KOPT-K1 (cell line): Measurements from ENCODE around the gene KLHL17.

Source experiments
- H3K27ac ChIP-seq: fragments of 200-600 bp; sonication (generic); 2 replicates; pipeline ENCODE4 v1.5.1; 2016; ENCODE audit warnings: antibody characterized with exemption, mild to moderate bottlenecking, low read depth, low read length; ENCODE audit not compliant: poor library complexity, severe bottlenecking
- H3K36me3 ChIP-seq: fragments of 200-600 bp; sonication (generic); 2 replicates; pipeline ENCODE4 v1.5.1; 2017; ENCODE audit warnings: antibody characterized with exemption, mild to moderate bottlenecking, low read length, moderate library complexity; ENCODE audit not compliant: insufficient read depth
- H3K9me3 ChIP-seq: fragments of 200-600 bp; sonication (generic); 2 replicates; pipeline ENCODE4 v1.5.1; 2017; ENCODE audit warnings: antibody characterized with exemption, low read length, mild to moderate bottlenecking; ENCODE audit not compliant: insufficient read depth, poor library complexity, severe bottlenecking

The KLHL17 gene

DNA sequence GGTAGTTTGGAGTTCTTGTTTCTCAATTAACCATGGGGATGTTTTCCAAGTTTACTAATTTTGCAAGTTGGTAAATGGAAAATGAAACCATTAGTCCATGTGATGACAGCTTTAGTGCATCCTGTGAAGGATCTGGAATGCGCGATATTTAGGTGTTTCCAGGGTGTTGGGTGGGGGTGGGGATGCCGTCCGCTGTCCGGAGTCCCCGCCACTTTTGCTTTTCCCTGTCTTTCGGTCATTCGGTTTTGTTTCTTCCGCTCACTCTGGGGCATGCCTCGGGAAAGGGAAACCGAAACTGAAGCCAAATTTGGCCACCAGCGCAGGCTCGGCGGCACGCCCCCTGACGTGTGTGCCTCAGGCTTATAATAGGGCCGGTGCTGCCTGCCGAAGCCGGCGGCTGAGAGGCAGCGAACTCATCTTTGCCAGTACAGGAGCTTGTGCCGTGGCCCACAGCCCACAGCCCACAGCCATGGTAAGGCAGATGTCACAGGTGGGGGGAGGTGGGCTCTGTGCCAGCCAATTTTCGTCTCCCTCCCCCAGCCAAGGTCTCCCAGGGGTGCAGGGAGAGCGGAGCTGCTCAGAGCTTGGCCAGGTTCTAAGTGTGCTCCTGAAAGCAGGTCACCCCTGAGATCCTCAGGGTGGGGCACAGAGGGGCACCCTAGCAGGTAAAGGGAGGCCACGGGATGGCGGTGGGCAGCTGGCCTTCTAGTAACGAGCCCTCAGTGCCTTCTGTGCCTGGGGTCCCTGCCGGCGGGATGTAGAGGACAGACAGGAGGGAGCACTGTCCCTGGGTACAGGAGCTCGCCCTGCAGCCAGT, 52.9 kb downstream of the KLHL17 start, which contains the start of gene ISG15:
TSS of gene ISG15 (plus strand) at position 393 of the 817 bp plus-strand sequence. CDS start at position 470, 77 bp downstream.
- H3K36me3 ChIP-seq: no peaks in the 10 kb centered on the region
- H3K9me3 ChIP-seq: no peaks in the 10 kb centered on the region
- peak within 1 kb of the TSS; percentile 87 for H3K27ac ChIP-seq

DNA sequence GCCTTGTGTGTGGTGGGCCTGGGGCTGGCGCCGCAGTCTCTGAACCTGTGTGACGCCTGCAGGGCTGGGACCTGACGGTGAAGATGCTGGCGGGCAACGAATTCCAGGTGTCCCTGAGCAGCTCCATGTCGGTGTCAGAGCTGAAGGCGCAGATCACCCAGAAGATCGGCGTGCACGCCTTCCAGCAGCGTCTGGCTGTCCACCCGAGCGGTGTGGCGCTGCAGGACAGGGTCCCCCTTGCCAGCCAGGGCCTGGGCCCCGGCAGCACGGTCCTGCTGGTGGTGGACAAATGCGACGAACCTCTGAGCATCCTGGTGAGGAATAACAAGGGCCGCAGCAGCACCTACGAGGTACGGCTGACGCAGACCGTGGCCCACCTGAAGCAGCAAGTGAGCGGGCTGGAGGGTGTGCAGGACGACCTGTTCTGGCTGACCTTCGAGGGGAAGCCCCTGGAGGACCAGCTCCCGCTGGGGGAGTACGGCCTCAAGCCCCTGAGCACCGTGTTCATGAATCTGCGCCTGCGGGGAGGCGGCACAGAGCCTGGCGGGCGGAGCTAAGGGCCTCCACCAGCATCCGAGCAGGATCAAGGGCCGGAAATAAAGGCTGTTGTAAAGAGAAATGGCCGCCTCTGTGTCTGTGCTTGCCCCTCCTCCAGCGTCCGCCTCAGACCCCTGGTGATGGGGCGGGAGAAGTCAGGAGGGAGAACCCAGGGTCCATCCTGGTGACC, 53.7 kb downstream of the KLHL17 start:
- no peaks in the 10 kb centered on the region for H3K36me3 ChIP-seq
- H3K9me3 ChIP-seq: no peaks in the 10 kb centered on the region
- peak overlapping the region; percentile 87 for H3K27ac ChIP-seq

DNA sequence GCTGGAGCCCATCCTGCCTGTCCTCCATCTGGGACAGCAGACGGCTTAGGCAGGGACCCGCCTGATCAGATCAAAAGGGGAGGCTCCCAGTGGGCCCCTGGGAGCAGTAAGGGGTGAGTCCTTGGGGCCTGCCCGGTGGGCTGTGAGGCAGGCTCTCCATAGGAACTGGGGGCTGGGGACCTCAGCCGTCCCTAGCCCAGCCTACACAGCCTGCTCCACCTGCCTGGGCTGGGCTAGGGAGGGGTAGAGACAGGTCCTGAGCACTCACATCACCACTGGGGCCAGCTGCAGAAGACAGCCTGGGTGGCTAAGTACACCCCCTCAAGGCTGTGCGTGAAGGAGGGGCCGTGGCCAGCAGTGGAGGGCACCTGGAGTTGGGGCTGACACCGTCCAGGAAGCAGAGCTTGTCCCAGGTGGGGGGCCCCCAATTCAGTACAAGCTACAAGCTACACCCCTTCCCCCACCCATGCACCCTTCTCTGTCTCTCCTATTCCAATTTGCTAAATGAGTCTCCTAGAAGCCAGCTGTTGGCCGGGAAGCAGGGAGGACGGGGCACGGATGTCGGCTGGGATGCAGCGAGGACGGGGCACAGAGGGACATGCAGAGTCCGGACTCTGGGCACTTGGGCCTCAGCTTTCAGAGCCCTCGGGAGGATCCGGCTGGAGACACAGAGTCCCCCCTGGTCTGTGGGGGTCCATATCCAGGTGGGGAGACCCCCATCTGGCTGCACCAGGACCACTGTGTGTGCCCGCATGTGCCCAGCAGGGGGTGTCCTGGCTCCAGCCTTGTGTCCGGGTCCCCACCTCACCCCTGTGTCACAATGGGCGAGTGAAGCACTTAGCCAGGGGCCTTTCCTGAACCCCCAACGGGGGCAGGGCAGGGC, 54.7 kb downstream of the KLHL17 start:
- H3K27ac ChIP-seq: peak overlapping the region; percentile 87

More for the DNA sequence above, 54.7 kb downstream of the KLHL17 start:
- Histone ChIP-seq H3K36me3 (no peaks in the 10 kb centered on the region), H3K9me3 (no peaks in the 10 kb centered on the region)
